ENCODE measurements around the gene POLR2E.

The POLR2E gene

GRCh38 chr19:1076046-1076386 lies 19.2 kb downstream of the POLR2E start:
- H3K4me2 ChIP-seq (ENCODE audit: insufficient read depth, low read length, poor library complexity, severe bottlenecking) = no peak overlapping the region
- H4K91ac ChIP-seq (ENCODE audit: low read depth, low read length, poor library complexity) = no peak overlapping the region
- H3K23ac ChIP-seq (ENCODE audit: low read depth, low read length, poor library complexity) = no peak overlapping the region
- no peak overlapping the region for H2BK12ac ChIP-seq (ENCODE audit: low read length)
- no peaks in the 10 kb centered on the region for H3K4me1 ChIP-seq (ENCODE audit: control insufficient read depth in 2 of 2, insufficient read depth in 1 of 2, low read depth in 1 of 2, low read length in 2 of 2)
- H2BK5ac ChIP-seq (ENCODE audit: low read length) = no peak overlapping the region
- H2BK120ac ChIP-seq (ENCODE audit: low read depth, low read length) = no peak overlapping the region
- no CpG with 5 or more reads among the region's 4 CpGs for WGBS, 2 donors (ENCODE audit: extremely low coverage in 2 of 2, insufficient read length in 2 of 2, insufficient replicate concordance in 1 of 2)
- H3K14ac ChIP-seq (ENCODE audit: low read length) = no peak overlapping the region
- no peak overlapping the region for H3K9ac ChIP-seq (ENCODE audit: low read depth, low read length, poor library complexity)
- H3K36me3 ChIP-seq (replicated peaks in 1 of 2; ENCODE audit: control insufficient read depth in 2 of 2, insufficient read depth in 2 of 2, low read length in 2 of 2) = peaks cover 6 to 49% of the 10 kb centered on the region in 2 donors
- H3K4ac ChIP-seq (ENCODE audit: low read length) = no peak overlapping the region
- no peak overlapping the region for H2BK15ac ChIP-seq (ENCODE audit: low read length)
- no peak for DNase-seq (ENCODE audit: low spot score)
- peak overlapping the region in 1 of 2 donors; percentile 6 for H3K4me3 ChIP-seq (ENCODE audit: low read length in 2 of 2)
- H4K8ac ChIP-seq (ENCODE audit: low read depth, low read length) = no peak overlapping the region
- no peak overlapping the region for H2AFZ ChIP-seq (ENCODE audit: low read length)
- no peak overlapping the region for H2AK5ac ChIP-seq (ENCODE audit: low read depth, low read length)
- no peak overlapping the region for H3K18ac ChIP-seq (ENCODE audit: low read length)
- peaks cover 0 to 4% (median 3%) of the 10 kb centered on the region in 3 experiments for H3K27me3 ChIP-seq (ENCODE audit: control insufficient read depth in 3 of 3, insufficient read depth in 3 of 3, low read depth in 1 of 3, low read length in 3 of 3)
- no peak overlapping the region for H3K27ac ChIP-seq (replicated peaks; ENCODE audit: low read length)
- no peaks in the 10 kb centered on the region for H3K9me3 ChIP-seq (replicated peaks in 1 of 2; ENCODE audit: control insufficient read depth in 2 of 2, insufficient read depth in 1 of 2, low read depth in 1 of 2, low read length in 2 of 2)
- peaks cover 5% of the 10 kb centered on the region for H3K79me1 ChIP-seq (ENCODE audit: low read depth, low read length)

- Histone ChIP-seq H3K4ac (ENCODE audit: low read length) (no peak overlapping the region), H3K9me3 (replicated peaks in 1 of 2; ENCODE audit: control insufficient read depth in 2 of 2, insufficient read depth in 1 of 2, low read depth in 1 of 2, low read length in 2 of 2) (no peaks in the 10 kb centered on the region), H4K8ac (ENCODE audit: low read depth, low read length) (no peak overlapping the region), H3K9ac (ENCODE audit: low read depth, low read length, poor library complexity) (no peak overlapping the region), H3K79me1 (ENCODE audit: low read depth, low read length) (peaks cover 8% of the 10 kb centered on the region), H3K36me3 (replicated peaks in 1 of 2; ENCODE audit: control insufficient read depth in 2 of 2, insufficient read depth in 2 of 2, low read length in 2 of 2) (peaks cover 6 to 37% of the 10 kb centered on the region in 2 donors), H3K4me1 (ENCODE audit: control insufficient read depth in 2 of 2, insufficient read depth in 1 of 2, low read depth in 1 of 2, low read length in 2 of 2) (no peaks in the 10 kb centered on the region), H3K23ac (ENCODE audit: low read depth, low read length, poor library complexity) (no peak overlapping the region), H2BK5ac (ENCODE audit: low read length) (no peak overlapping the region), H3K18ac (ENCODE audit: low read length) (no peak overlapping the region), H3K27me3 (ENCODE audit: control insufficient read depth in 3 of 3, insufficient read depth in 3 of 3, low read depth in 1 of 3, low read length in 3 of 3) (peaks cover 2 to 9% (median 4%) of the 10 kb centered on the region in 3 experiments), H2BK12ac (ENCODE audit: low read length) (no peak overlapping the region), H2BK15ac (ENCODE audit: low read length) (no peak overlapping the region), H4K91ac (ENCODE audit: low read depth, low read length, poor library complexity) (no peak overlapping the region), H3K4me3 (ENCODE audit: low read length in 2 of 2) (no peak overlapping the region), H3K4me2 (ENCODE audit: insufficient read depth, low read length, poor library complexity, severe bottlenecking) (no peak overlapping the region), H2BK120ac (ENCODE audit: low read depth, low read length) (no peak overlapping the region), H3K14ac (ENCODE audit: low read length) (no peak overlapping the region), H3K27ac (replicated peaks; ENCODE audit: low read length) (no peak overlapping the region), H2AK5ac (ENCODE audit: low read depth, low read length) (no peak overlapping the region), H2AFZ (ENCODE audit: low read length) (no peak overlapping the region)
- DNase-seq (ENCODE audit: low spot score) = no peak
- WGBS, 2 donors (ENCODE audit: extremely low coverage in 2 of 2, insufficient read length in 2 of 2, insufficient replicate concordance in 1 of 2) = no CpG with 5 or more reads among the region's 54 CpGs
Measured at GRCh38 chr19:1074544-1075283, 20.5 kb downstream of the POLR2E start.

GRCh38 chr19:1073956-1074517 lies 21.1 kb downstream of the POLR2E start:
- no peaks in the 10 kb centered on the region for H3K9me3 ChIP-seq (replicated peaks in 1 of 2; ENCODE audit: control insufficient read depth in 2 of 2, insufficient read depth in 1 of 2, low read depth in 1 of 2, low read length in 2 of 2)
- no peak overlapping the region for H3K4ac ChIP-seq (ENCODE audit: low read length)
- H3K4me1 ChIP-seq (ENCODE audit: control insufficient read depth in 2 of 2, insufficient read depth in 1 of 2, low read depth in 1 of 2, low read length in 2 of 2) = no peaks in the 10 kb centered on the region
- peaks cover 6 to 31% of the 10 kb centered on the region in 2 donors for H3K36me3 ChIP-seq (replicated peaks in 1 of 2; ENCODE audit: control insufficient read depth in 2 of 2, insufficient read depth in 2 of 2, low read length in 2 of 2)
- H3K23ac ChIP-seq (ENCODE audit: low read depth, low read length, poor library complexity) = no peak overlapping the region
- no peak overlapping the region for H3K27ac ChIP-seq (replicated peaks; ENCODE audit: low read length)
- no peak overlapping the region for H4K8ac ChIP-seq (ENCODE audit: low read depth, low read length)
- H3K4me2 ChIP-seq (ENCODE audit: insufficient read depth, low read length, poor library complexity, severe bottlenecking) = no peak overlapping the region
- H2AK5ac ChIP-seq (ENCODE audit: low read depth, low read length) = no peak overlapping the region
- H3K14ac ChIP-seq (ENCODE audit: low read length) = no peak overlapping the region
- H4K91ac ChIP-seq (ENCODE audit: low read depth, low read length, poor library complexity) = no peak overlapping the region
- peaks cover 8% of the 10 kb centered on the region for H3K79me1 ChIP-seq (ENCODE audit: low read depth, low read length)
- no peak overlapping the region for H2BK120ac ChIP-seq (ENCODE audit: low read depth, low read length)
- DNase-seq (ENCODE audit: low spot score) = no peak
- H2BK5ac ChIP-seq (ENCODE audit: low read length) = peak overlapping the region; percentile 53
- peaks cover 2 to 12% (median 11%) of the 10 kb centered on the region in 3 experiments for H3K27me3 ChIP-seq (ENCODE audit: control insufficient read depth in 3 of 3, insufficient read depth in 3 of 3, low read depth in 1 of 3, low read length in 3 of 3)
- no CpG with 5 or more reads among the region's 28 CpGs for WGBS, 2 donors (ENCODE audit: extremely low coverage in 2 of 2, insufficient read length in 2 of 2, insufficient replicate concordance in 1 of 2)
- no peak overlapping the region for H3K18ac ChIP-seq (ENCODE audit: low read length)
- peak overlapping the region in 1 of 2 donors; percentile 54 for H3K4me3 ChIP-seq (ENCODE audit: low read length in 2 of 2)
- no peak overlapping the region for H2AFZ ChIP-seq (ENCODE audit: low read length)
- peak overlapping the region; percentile 60 for H3K9ac ChIP-seq (ENCODE audit: low read depth, low read length, poor library complexity)
- H2BK12ac ChIP-seq (ENCODE audit: low read length) = peak overlapping the region; percentile 41
- no peak overlapping the region for H2BK15ac ChIP-seq (ENCODE audit: low read length)

GRCh38 chr19:1073063-1073955 lies 21.9 kb downstream of the POLR2E start:
- Histone ChIP-seq H3K27me3 (ENCODE audit: control insufficient read depth in 3 of 3, insufficient read depth in 3 of 3, low read depth in 1 of 3, low read length in 3 of 3) (peaks cover 2 to 18% (median 15%) of the 10 kb centered on the region in 3 experiments), H4K8ac (ENCODE audit: low read depth, low read length) (no peak overlapping the region), H3K9ac (ENCODE audit: low read depth, low read length, poor library complexity) (peak overlapping the region; percentile 60), H3K27ac (replicated peaks; ENCODE audit: low read length) (no peak overlapping the region), H3K4me1 (ENCODE audit: control insufficient read depth in 2 of 2, insufficient read depth in 1 of 2, low read depth in 1 of 2, low read length in 2 of 2) (peaks cover 0 to 2% of the 10 kb centered on the region in 2 donors), H3K79me1 (ENCODE audit: low read depth, low read length) (peaks cover 10% of the 10 kb centered on the region), H3K18ac (ENCODE audit: low read length) (no peak overlapping the region), H3K23ac (ENCODE audit: low read depth, low read length, poor library complexity) (no peak overlapping the region), H3K36me3 (replicated peaks in 1 of 2; ENCODE audit: control insufficient read depth in 2 of 2, insufficient read depth in 2 of 2, low read length in 2 of 2) (peaks cover 6 to 30% of the 10 kb centered on the region in 2 donors), H2BK12ac (ENCODE audit: low read length) (peak overlapping the region; percentile 10), H3K4me3 (ENCODE audit: low read length in 2 of 2) (no peak overlapping the region), H4K91ac (ENCODE audit: low read depth, low read length, poor library complexity) (no peak overlapping the region), H2AK5ac (ENCODE audit: low read depth, low read length) (peak overlapping the region; percentile 88), H2AFZ (ENCODE audit: low read length) (no peak overlapping the region), H3K4me2 (ENCODE audit: insufficient read depth, low read length, poor library complexity, severe bottlenecking) (no peak overlapping the region), H3K4ac (ENCODE audit: low read length) (no peak overlapping the region), H3K9me3 (replicated peaks in 1 of 2; ENCODE audit: control insufficient read depth in 2 of 2, insufficient read depth in 1 of 2, low read depth in 1 of 2, low read length in 2 of 2) (no peaks in the 10 kb centered on the region), H3K14ac (ENCODE audit: low read length) (no peak overlapping the region), H2BK15ac (ENCODE audit: low read length) (no peak overlapping the region), H2BK120ac (ENCODE audit: low read depth, low read length) (no peak overlapping the region), H2BK5ac (ENCODE audit: low read length) (peak overlapping the region; percentile 53)
- no CpG with 5 or more reads among the region's 30 CpGs for WGBS, 2 donors (ENCODE audit: extremely low coverage in 2 of 2, insufficient read length in 2 of 2, insufficient replicate concordance in 1 of 2)
- no peak for DNase-seq (ENCODE audit: low spot score)
